ENCODE results near the gene VMAC.

Gene VMAC

GRCh38 chr19:5900976-5901375 lies 3.7 kb upstream of the VMAC start:
- TF ChIP-seq JUND (IDR thresholded peaks at IDR 0.05; ENCODE audit: low read depth), result no peak
- no peak for DNase-seq (ENCODE audit: low read depth in 1 of 2, low spot score in 1 of 2)
- in situ Hi-C loops (cut with HindIII; ENCODE audit: low pct_unique_long_range_greater_than_20kb, low sequenced_read_pairs), result no loop called here

- TF ChIP-seq JUND (IDR thresholded peaks at IDR 0.05; ENCODE audit: low read depth), result no peak
- DNase-seq (ENCODE audit: low read depth in 1 of 2, low spot score in 1 of 2), result no peak
- in situ Hi-C loops (cut with HindIII; ENCODE audit: low pct_unique_long_range_greater_than_20kb, low sequenced_read_pairs), result no loop called here
These were observed 1.5 kb upstream of the VMAC start for GRCh38 chr19:5903056-5903623.

DNA sequence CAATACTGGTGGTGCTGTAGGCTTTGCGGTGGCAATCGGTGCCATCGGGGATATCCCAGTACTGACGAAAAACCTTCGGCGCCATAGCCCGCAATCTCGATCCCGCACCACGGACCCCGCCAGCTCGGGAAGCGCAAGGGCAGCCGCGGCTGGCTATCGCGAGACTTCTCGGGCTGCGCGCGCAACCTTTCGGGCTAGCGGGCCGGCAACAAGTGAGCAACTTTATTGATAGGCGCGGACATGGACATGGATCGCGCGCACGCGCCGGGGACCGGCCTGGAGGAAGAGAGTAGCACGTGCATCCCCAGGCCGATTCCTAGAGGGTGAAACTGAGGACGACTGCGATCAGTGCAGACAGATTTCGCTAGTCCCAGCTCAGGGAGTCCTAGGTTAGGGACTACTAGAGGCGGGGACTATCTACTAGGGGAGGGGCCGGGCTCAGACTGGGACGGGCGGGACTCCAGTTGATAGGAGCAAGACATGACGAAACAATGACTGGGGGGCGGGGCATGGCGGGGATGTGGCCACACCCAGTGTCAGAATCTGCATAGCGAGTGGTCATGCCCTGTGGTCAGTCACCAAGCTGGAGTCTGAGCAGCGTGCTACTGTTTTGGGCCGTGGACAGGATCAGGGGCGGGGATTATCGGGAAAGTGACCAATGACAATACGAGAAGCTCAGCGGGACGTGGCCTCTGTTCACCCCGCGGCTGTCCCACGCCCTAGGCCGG lies 884 bp upstream of the VMAC start, which contains the start of gene NDUFA11:
Gene NDUFA11 (minus strand): TSS at position 167 of the 728 bp plus-strand sequence. CDS start 82 bp downstream, at position 85.
- in situ Hi-C loops (cut with HindIII; ENCODE audit: low pct_unique_long_range_greater_than_20kb, low sequenced_read_pairs), result no loop called here
- no peak for TF ChIP-seq JUND (IDR thresholded peaks at IDR 0.05; ENCODE audit: low read depth)
- peak; percentile 80 to 93 for DNase-seq (ENCODE audit: low read depth in 1 of 2, low spot score in 1 of 2)

- no peak for DNase-seq (ENCODE audit: low read depth in 1 of 2, low spot score in 1 of 2)
- in situ Hi-C loops (cut with HindIII; ENCODE audit: low pct_unique_long_range_greater_than_20kb, low sequenced_read_pairs), result no loop called here
- no peak for TF ChIP-seq JUND (IDR thresholded peaks at IDR 0.05; ENCODE audit: low read depth)
These were observed 574 bp downstream of the VMAC start for GRCh38 chr19:5905114-5905778.

DNA sequence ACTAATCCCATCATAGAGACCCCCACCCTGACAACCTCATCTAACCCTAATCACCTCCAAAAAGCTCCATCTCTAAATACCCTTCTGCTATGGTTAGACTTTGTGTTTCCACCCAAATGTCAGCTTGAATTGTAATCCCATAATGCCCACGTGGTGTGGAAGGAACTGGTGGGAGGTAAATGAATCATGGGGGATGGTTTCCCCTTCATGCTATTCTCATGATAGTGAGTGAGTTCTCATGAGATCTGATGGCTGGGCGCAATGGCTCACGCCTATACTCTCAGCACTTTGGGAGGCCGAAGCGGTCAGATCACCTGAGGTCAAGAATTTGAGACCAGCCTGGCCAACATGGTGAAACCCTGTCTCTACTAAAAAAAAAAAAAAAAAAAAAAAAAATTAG lies 2.6 kb downstream of the VMAC start:
- in situ Hi-C loops (cut with HindIII; ENCODE audit: low pct_unique_long_range_greater_than_20kb, low sequenced_read_pairs), result no loop called here

GRCh38 chr19:5908773-5909442 lies 4.2 kb downstream of the VMAC start:
- peak in 1 of 2 experiments; percentile 37 for DNase-seq (ENCODE audit: low read depth in 1 of 2, low spot score in 1 of 2)
- TF ChIP-seq JUND (IDR thresholded peaks at IDR 0.05; ENCODE audit: low read depth), result no peak
- in situ Hi-C loops (cut with HindIII; ENCODE audit: low pct_unique_long_range_greater_than_20kb, low sequenced_read_pairs), result no loop called here

More for the DNA sequence above, 2.6 kb downstream of the VMAC start:
- TF ChIP-seq JUND (IDR thresholded peaks at IDR 0.05; ENCODE audit: low read depth), result no peak
- DNase-seq (ENCODE audit: low read depth in 1 of 2, low spot score in 1 of 2), result no peak

- TF ChIP-seq JUND (IDR thresholded peaks at IDR 0.05; ENCODE audit: low read depth), result no peak
- in situ Hi-C loops (cut with HindIII; ENCODE audit: low pct_unique_long_range_greater_than_20kb, low sequenced_read_pairs), result no loop called here
These were observed 5.9 kb downstream of the VMAC start for GRCh38 chr19:5910638-5910907.

DNA sequence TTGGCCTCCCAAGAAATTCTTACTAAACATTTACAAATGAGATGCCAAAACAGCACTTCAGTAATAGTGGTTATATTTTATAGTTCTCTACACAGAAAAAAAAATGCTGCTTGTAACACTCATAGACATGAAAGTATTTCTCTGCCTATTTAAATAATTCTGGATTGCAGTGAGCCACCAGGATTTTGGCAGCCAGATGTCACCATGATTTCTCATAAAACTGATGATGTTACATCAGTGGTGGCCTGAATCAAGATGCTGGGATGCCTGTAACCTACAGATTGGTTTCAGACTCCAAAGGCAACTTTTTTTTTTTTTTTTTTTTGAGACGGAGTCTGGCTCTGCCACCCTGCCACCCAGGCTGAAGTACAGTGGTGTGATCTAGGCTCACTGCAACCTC lies 6.7 kb downstream of the VMAC start:
- no peak for DNase-seq (ENCODE audit: low read depth in 1 of 2, low spot score in 1 of 2)
- TF ChIP-seq JUND (IDR thresholded peaks at IDR 0.05; ENCODE audit: low read depth), result no peak
- in situ Hi-C loops (cut with HindIII; ENCODE audit: low pct_unique_long_range_greater_than_20kb, low sequenced_read_pairs), result no loop called here

More at GRCh38 chr19:5910638-5910907, 5.9 kb downstream of the VMAC start:
- no peak for DNase-seq (ENCODE audit: low read depth in 1 of 2, low spot score in 1 of 2)

- in situ Hi-C loops (cut with HindIII; ENCODE audit: low pct_unique_long_range_greater_than_20kb, low sequenced_read_pairs), result no loop called here
- no peak for TF ChIP-seq JUND (IDR thresholded peaks at IDR 0.05; ENCODE audit: low read depth)
- DNase-seq (ENCODE audit: low read depth in 1 of 2, low spot score in 1 of 2), result peak; percentile 25 to 35
These were observed 9.2 kb downstream of the VMAC start, which contains the start of gene CAPS for GRCh38 chr19:5913739-5914357. TSS of gene CAPS (plus strand) at chr19:5914254. CDS start at chr19:5914407, 153 bp downstream.

DNA sequence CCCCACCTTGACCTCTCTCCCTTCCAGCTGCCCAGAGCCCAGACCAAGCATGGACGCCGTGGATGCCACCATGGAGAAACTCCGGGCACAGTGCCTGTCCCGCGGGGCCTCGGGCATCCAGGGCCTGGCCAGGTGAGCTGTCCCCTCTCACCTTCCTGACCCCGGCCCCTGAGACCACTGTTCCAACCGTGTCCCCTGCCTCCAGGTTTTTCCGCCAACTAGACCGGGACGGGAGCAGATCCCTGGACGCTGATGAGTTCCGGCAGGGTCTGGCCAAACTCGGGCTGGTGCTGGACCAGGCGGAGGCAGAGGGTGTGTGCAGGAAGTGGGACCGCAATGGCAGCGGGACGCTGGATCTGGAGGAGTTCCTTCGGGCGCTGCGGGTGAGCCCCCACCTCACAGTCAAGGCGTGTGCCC lies 9.7 kb downstream of the VMAC start:
- DNase-seq (ENCODE audit: low read depth in 1 of 2, low spot score in 1 of 2), result no peak
- in situ Hi-C loops (cut with HindIII; ENCODE audit: low pct_unique_long_range_greater_than_20kb, low sequenced_read_pairs), result no loop called here
- no peak for TF ChIP-seq JUND (IDR thresholded peaks at IDR 0.05; ENCODE audit: low read depth)

DNA sequence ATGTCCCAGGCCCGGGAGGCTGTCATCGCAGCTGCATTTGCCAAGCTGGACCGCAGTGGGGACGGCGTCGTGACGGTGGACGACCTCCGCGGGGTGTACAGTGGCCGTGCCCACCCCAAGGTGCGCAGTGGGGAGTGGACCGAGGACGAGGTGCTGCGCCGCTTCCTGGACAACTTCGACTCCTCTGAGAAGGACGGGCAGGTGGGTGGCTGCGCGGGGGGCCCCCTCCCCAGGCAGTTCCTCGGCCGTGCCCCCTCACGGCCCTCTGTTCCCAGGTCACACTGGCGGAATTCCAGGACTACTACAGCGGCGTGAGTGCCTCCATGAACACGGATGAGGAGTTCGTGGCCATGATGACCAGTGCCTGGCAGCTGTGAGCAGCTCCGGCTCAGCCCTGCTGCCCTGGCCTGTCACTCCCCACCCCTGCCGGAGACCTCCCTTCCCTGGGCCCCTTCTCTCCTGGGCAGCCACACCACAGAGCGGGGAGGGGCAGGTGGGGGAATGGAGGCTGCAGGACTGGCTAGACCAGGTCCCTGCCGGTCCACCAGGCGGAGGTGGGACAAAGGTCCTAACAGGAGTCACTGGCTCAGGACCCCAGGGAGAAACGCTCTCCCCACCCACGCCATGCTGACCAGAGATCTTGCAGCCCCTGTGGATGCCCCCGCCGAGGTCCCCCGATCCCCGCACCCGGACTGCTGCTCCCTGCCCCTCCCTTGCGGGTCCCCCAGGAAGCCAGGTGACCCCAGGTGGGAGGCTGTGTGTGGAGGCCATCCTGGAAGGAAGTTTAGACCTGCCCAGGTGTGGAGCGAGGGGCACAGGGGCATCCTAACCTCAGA lies 10.5 kb downstream of the VMAC start:
- in situ Hi-C loops (cut with HindIII; ENCODE audit: low pct_unique_long_range_greater_than_20kb, low sequenced_read_pairs), result no loop called here
- DNase-seq (ENCODE audit: low read depth in 1 of 2, low spot score in 1 of 2), result peak in 1 of 2 experiments; percentile 22
- no peak for TF ChIP-seq JUND (IDR thresholded peaks at IDR 0.05; ENCODE audit: low read depth)

GRCh38 chr19:5915782-5916165 lies 11.1 kb downstream of the VMAC start:
- no peak for TF ChIP-seq JUND (IDR thresholded peaks at IDR 0.05; ENCODE audit: low read depth)
- no peak for DNase-seq (ENCODE audit: low read depth in 1 of 2, low spot score in 1 of 2)
- in situ Hi-C loops (cut with HindIII; ENCODE audit: low pct_unique_long_range_greater_than_20kb, low sequenced_read_pairs), result no loop called here

Measured in T47D (cell line).